GM12878 (cell line): ENCODE data around the gene TROAP. TPM values are rescaled to one million over a fixed set of nuclear protein-coding genes. Genes with fewer than 3 reads are reported as not detected.

Experiments
- ASH2L ChIP-seq: fragments of 300-600, 200-600 bp; sonication (generic); IDR thresholded peaks from 2 replicates; pipeline ENCODE4 v1.6.1; 2017; ENCODE audit warnings: low read depth, mild to moderate bottlenecking, borderline replicate concordance
- ATF7 ChIP-seq: fragments of 450-650 bp; IDR thresholded peaks from 2 replicates; pipeline ENCODE4 v1.6.1; 2016; ENCODE audit warnings: low read depth, mild to moderate bottlenecking
- BCL11A ChIP-seq: IDR thresholded peaks from 2 replicates; pipeline ENCODE4 v1.6.1; 2011; ENCODE audit warnings: low read depth, low read length
- BHLHE40 ChIP-seq, 2 experiments: fragments of 450-650 bp in 1 of 2; IDR thresholded peaks; 2 replicates each; pipeline ENCODE4 v1.6.1; 2011 to 2017; ENCODE audit warnings: low read depth in 2 of 2, borderline replicate concordance in 1 of 2, improper control_type of control experiment in 1 of 2, low read length in 1 of 2, mild to moderate bottlenecking in 1 of 2
- CBX3 ChIP-seq: fragments of 200-600 bp; sonication (generic); IDR thresholded peaks from 2 replicates; pipeline ENCODE4 v1.6.1; 2016; ENCODE audit warnings: low read depth, borderline replicate concordance
- CBX5 ChIP-seq: sonication (generic); IDR thresholded peaks from 2 replicates; pipeline ENCODE4 v1.6.1; 2016; ENCODE audit warnings: low read depth, moderate library complexity, mild to moderate bottlenecking, inconsistent platforms
- CHD2 ChIP-seq: IDR thresholded peaks from 2 replicates; pipeline ENCODE4 v1.6.1; 2011; ENCODE audit warnings: low read depth, low read length, improper control_type of control experiment, borderline replicate concordance
- FOS ChIP-seq: IDR thresholded peaks from 3 replicates; pipeline ENCODE4 v1.6.1; 2011; ENCODE audit warnings: borderline replicate concordance; ENCODE audit not compliant: insufficient read length; ENCODE audit errors: extremely low read depth
- IKZF1 ChIP-seq: fragments of 450-650 bp; conservative IDR thresholded peaks from 2 replicates; pipeline ENCODE4 v1.6.1; 2017; ENCODE audit warnings: antibody characterized with exemption, mild to moderate bottlenecking
- JUND ChIP-seq: IDR thresholded peaks from 2 replicates; pipeline ENCODE4 v1.6.1; 2012; ENCODE audit warnings: low read depth, mild to moderate bottlenecking, low read length, improper control_type of control experiment, moderate library complexity
- KLF5 ChIP-seq: fragments of 450-650 bp; IDR thresholded peaks from 2 replicates; pipeline ENCODE4 v1.6.1; 2014; ENCODE audit warnings: mild to moderate bottlenecking; ENCODE audit not compliant: partially characterized antibody
- MLLT1 ChIP-seq: fragments of 450-650 bp; IDR thresholded peaks from 2 replicates; pipeline ENCODE4 v1.6.1; 2016; ENCODE audit warnings: mild to moderate bottlenecking
- MXI1 ChIP-seq: fragments of 150-350 bp; IDR thresholded peaks from 2 replicates; pipeline ENCODE4 v1.6.1; 2011; ENCODE audit warnings: low read depth, mild to moderate bottlenecking, inconsistent platforms, low read length, improper control_type of control experiment
- NFYB ChIP-seq: IDR thresholded peaks from 2 replicates; pipeline ENCODE4 v1.6.1; 2011; ENCODE audit warnings: low read depth, mild to moderate bottlenecking, low read length, improper control_type of control experiment, moderate library complexity; ENCODE audit not compliant: insufficient read depth
- POU2F2 ChIP-seq: IDR thresholded peaks from 3 replicates; pipeline ENCODE4 v1.6.1; 2011; ENCODE audit warnings: low read depth, mild to moderate bottlenecking, low read length, borderline replicate concordance
- PRDM15 ChIP-seq: fragments of 450-650 bp; formaldehyde crosslinking; IDR thresholded peaks from 2 replicates; pipeline ENCODE4 v1.4.0; 2020; ENCODE audit warnings: mild to moderate bottlenecking, moderate library complexity
- RFX5 ChIP-seq: IDR thresholded peaks from 2 replicates; pipeline ENCODE4 v1.6.1; 2011; ENCODE audit warnings: low read depth, low read length, improper control_type of control experiment
- SP1 ChIP-seq: IDR thresholded peaks from one replicate; pipeline ENCODE4 v1.6.1; 2011; ENCODE audit warnings: low read depth, low read length
- TCF7 ChIP-seq: IDR thresholded peaks from 2 replicates; pipeline ENCODE4 v1.6.1; 2014; ENCODE audit warnings: antibody characterized with exemption, borderline replicate concordance
- YY1 ChIP-seq: IDR thresholded peaks from 2 replicates; pipeline ENCODE4 v1.6.1; 2011; ENCODE audit warnings: low read depth, mild to moderate bottlenecking, low read length
- ZBTB11 ChIP-seq: fragments of 450-650 bp; formaldehyde crosslinking; IDR thresholded peaks from 2 replicates; pipeline ENCODE4 v1.5.0; 2022; ENCODE audit warnings: mild to moderate bottlenecking, missing genetic modification characterization
- polyA plus RNA-seq, 11 experiments: library from polyadenylated mRNA; depleted of rRNA in 4 of 11; unstranded in 6 of 11; stranded (reverse) in 5 of 11; fragments of >200 nt; fragmentation: Nextera tagmentation in 4 of 11; fragmentation: Illumina TruSeq in 1 of 11; extraction: Ambion mirVana in 4 of 11; extraction: Trizol in 1 of 11; gene quantifications; 1 replicate in 1 of 11; 2 replicates in 10 of 11; pipeline versions ENCODE4 v1.2.1 to v1.2.3, GENCODE V29; 2011 to 2016; ENCODE audit warnings: inconsistent platforms in 2 of 11, missing spikeins in 2 of 11, low read depth in 1 of 11
- total RNA-seq, 4 experiments: library from RNA; depleted of rRNA in 3 of 4; stranded (reverse); fragments of >200 nt in 3 of 4; fragmentation: Illumina TruSeq in 1 of 4; extraction: Trizol in 1 of 4; gene quantifications; 2 replicates each; pipeline versions ENCODE4 v1.2.1 to v1.2.3, GENCODE V29; 2013 to 2021

The TROAP gene
- total and polyA plus RNA-seq, 10 of the 15 experiments (the other 5 are each of a cell fraction or from before 2014, with no cell fraction given) = 26.8 to 93.7 (median 52.6) TPM

- TF ChIP-seq PRDM15 (CRISPR knock-in tag) (no peak), RFX5 (no peak), POU2F2 (peak; percentile 43; the same call in 1 of the 3 replicates), MLLT1 (peak; percentile 19; the same call in 1 of the 2 replicates), CBX3 (no peak), NFYB (no peak), SP1 (peak; percentile 28), CHD2 (no peak), BCL11A (0 out of 2 replicates have a peak, but pooled peaks have one; percentile 33), TCF7 (peak; percentile 20; the same call in 1 of the 2 replicates), ASH2L (no peak), FOS (no peak), JUND (no peak), BHLHE40 (IDR thresholded peaks at IDR 0.05; ENCODE audit: borderline replicate concordance in 1 of 2, low read depth in 2 of 2, low read length in 1 of 2) (peak; percentile 17; a peak in 1 of 4 replicates), ATF7 (no peak), CBX5 (0 out of 2 replicates have a peak, but pooled peaks have one; percentile 24), YY1 (peak; percentile 31; the same call in 1 of the 2 replicates), MXI1 (peak; percentile 66; the same call in 1 of the 2 replicates), ZBTB11 (CRISPR knock-in tag) (no peak), KLF5 (no peak), IKZF1 (peak; percentile 53)
Measured at GRCh38 chr12:49369411-49370145, 46.5 kb downstream of the TROAP start (continued).
